ENCODE measurements around the gene PDE6A.
"Not testable (repeated sequence)": the region's sequence is repeated elsewhere in the genome, so short reads cannot be mapped to it uniquely, and the experiment has no call there.

PDE6A gene

DNA sequence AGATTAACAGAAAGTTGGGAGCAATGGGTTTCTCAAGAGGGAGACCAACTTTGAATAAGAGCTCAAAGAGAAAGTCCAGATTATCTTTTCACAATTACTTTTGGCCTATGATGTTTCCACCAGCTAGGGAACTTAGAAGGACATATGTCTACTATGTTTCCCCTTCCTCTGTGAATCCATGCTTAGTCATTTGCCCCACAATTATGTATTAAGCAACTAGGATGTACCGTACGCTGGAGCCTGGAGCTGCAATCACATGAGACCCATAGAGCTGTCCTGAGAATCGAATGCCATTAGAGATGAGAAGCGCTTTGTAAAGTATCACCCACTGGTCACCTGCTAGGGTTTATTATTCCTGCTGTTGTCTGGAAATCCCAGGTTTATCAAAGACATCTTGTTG lies 78.8 kb downstream of the PDE6A start:
- DNase-seq (ENCODE audit: low read depth in 2 of 2): no peak

GRCh38 chr5:149863830-149864229 lies 80.8 kb downstream of the PDE6A start:
- no peak for DNase-seq (ENCODE audit: low read depth in 2 of 2)

GRCh38 chr5:149863176-149863575 lies 81.4 kb downstream of the PDE6A start:
- no peak for DNase-seq (ENCODE audit: low read depth in 2 of 2)

GRCh38 chr5:149860801-149861322 lies 83.7 kb downstream of the PDE6A start:
- DNase-seq (ENCODE audit: low read depth in 2 of 2): no peak

DNA sequence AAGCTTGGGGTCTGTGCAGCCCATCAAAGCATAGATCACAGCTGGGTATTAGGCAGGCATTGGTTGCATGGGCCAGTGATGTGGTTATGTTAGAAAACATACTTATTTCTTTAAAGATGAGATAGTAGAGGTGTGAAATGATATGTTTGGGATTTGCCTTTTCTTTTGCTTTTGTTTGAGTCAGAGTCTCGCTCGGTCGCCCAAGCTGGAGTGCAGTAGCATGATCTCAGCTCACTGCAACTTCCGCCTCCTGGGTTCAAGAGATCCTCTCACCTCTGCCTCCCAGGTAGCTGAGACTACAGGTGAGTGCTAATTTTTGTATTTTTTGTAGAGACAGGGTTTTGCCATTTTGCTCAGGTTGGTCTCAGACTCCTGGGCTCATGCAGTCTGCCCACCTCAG lies 84.8 kb downstream of the PDE6A start:
- no peak for DNase-seq (ENCODE audit: low read depth in 2 of 2)

- not testable (repeated sequence) for DNase-seq (ENCODE audit: low read depth in 2 of 2)
Observed at GRCh38 chr5:149858481-149858880, 86.1 kb downstream of the PDE6A start.

GRCh38 chr5:149857499-149857898 lies 87.1 kb downstream of the PDE6A start:
- no peak for DNase-seq (ENCODE audit: low read depth in 2 of 2)

GRCh38 chr5:149855366-149855765 lies 89.2 kb downstream of the PDE6A start:
- DNase-seq (ENCODE audit: low read depth in 2 of 2): no peak

DNA sequence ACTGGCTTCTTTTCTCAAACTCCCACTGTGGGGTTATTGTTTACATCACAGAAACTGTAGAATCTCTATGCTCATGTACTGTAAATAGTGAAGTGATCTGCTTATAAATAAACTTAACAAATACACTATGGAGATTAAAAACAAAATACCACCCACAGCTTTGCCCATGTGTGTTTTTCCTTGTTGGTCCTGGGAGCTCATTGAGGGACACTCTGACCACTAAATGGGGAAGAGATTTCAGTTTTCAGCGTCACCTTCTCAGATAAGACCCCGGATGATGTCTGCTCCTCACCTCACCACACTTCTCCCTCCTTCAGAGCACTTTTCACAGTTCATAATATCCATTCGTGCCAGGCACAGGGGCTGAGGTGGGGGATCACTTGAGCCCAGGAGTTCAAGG lies 89.7 kb downstream of the PDE6A start:
- no peak for DNase-seq (ENCODE audit: low read depth in 2 of 2)

- DNase-seq (ENCODE audit: low read depth in 2 of 2): no peak
Observed at GRCh38 chr5:149853701-149854100, 90.9 kb downstream of the PDE6A start.

GRCh38 chr5:149853331-149853648 lies 91.3 kb downstream of the PDE6A start:
- no peak for DNase-seq (ENCODE audit: low read depth in 2 of 2)

DNA sequence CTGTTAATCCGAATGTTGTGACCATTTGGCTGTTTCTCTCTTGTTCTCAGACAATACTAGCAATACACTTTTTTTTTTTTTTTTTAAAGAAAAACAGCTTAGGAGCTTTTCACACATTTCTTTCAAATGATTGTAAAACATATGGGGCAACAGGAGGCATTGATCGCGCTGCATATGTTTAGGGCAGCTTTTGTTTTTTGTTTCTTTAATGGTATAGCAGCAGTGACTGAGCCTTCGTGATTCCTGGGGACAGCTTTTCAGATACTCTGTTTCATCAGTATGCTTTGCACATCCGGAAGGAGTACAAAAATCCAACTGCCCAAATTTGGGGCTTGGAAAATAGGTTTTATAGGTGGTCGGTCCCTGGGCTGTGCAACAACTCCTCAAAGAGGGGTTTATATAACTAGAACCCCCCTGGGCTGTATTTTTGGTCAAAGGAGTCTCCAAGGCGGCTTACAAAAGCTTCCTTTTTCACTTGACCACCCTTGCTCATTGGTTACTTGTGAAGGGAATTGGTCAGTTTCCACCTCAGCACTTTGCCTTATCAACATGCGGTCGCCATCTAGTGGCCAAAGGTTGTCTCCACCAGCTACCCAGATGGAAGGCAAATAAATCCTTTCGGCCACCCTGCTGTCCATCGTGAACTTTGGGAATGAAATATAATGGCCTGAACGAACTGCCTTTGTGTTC lies 91.8 kb downstream of the PDE6A start:
- peak; percentile 5 to 36 for DNase-seq (ENCODE audit: low read depth in 2 of 2)

DNA sequence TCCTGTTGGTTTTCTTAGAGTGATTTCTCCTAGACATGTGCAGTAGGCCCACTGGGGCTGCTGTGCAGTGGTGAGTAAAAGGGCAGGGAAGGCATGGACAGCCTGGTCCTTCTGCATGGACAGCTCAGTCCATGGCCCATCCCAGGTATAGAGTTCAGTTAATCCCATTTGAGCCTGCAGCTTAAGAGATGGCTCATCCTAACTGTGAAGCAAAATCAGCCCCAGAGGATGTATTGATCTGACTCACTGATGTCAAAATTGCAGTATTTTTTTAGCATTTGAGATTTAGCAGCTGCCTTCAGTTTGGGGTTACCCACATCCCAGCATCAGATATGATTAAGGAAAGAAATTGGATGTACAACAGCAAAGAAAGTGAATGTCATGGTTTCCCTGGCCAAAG lies 93.4 kb downstream of the PDE6A start:
- DNase-seq (ENCODE audit: low read depth in 2 of 2): no peak

- DNase-seq (ENCODE audit: low read depth in 2 of 2): no peak
Observed at GRCh38 chr5:149849966-149850910, 94.4 kb downstream of the PDE6A start.

DNA sequence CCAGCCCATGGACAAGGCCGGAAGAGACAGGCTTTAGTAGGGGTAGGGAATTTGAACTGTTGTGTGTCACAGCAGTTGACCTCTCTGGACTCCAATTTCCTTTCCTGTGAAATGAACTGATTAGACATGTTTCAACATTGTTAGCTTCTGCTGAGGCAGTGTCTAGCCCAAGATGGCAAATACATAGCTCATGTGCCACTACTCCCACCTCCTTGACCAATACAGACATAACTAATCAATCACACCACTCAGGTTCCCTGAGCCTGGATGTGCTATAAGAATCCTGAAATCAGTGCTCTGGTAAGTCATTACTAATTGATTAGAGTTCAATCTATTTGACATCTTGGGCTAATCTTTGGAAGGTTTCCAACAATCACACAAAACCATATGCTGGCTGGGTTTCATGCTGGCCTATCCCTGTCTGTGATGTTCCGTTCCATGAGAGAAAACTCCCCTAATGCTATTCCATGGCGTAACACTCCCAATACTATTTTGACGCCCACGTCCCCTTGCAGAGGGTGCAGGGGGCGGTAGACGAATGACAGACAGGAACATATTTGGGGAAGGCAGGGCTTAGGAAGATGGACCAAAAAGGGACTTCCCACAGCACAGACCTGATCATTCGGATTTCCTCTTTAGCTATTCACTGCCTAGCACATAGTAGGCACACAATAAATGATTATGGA lies 95.2 kb downstream of the PDE6A start:
- no peak for DNase-seq (ENCODE audit: low read depth in 2 of 2)

GRCh38 chr5:149847611-149848010 lies 97.0 kb downstream of the PDE6A start:
- no peak for DNase-seq (ENCODE audit: low read depth in 2 of 2)

GRCh38 chr5:149846021-149846420 lies 98.6 kb downstream of the PDE6A start:
- no peak for DNase-seq (ENCODE audit: low read depth in 2 of 2)

- no peak for DNase-seq (ENCODE audit: low read depth in 2 of 2)
Observed at GRCh38 chr5:149845601-149846000, 99.0 kb downstream of the PDE6A start.

- no peak for DNase-seq (ENCODE audit: low read depth in 2 of 2)
Observed at GRCh38 chr5:149841851-149842793, 102.5 kb downstream of the PDE6A start.

DNA sequence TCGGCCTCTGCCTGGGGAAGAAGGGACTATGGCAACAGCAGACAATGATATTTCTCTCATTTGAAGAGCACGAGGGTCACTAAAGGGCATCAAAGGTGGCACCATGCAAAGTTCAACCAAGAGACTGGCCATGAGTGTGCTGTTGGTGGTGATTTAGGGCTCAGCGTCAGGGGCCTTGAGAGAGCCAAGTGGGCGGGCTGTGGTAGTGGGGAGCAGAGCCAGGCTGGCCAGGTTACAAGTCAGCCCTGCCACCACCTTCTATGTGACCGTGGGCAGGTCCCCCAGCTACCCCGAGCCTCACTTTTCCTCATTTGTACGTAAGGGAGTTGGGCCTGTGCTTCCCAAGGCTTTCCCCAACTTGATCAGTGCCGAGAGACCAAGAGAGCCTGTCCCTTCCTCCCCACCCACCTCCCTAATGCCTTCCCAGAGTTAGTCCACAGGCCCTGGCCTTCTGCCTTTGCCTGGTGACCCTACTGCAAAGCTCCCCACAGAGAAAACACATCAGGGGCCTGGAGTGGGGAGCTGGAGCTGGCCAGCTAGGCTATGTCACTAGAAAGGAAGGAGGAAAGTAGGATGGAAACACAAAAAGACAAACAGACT lies 104.3 kb downstream of the PDE6A start:
- no peak for DNase-seq (ENCODE audit: low read depth in 2 of 2)

DNA sequence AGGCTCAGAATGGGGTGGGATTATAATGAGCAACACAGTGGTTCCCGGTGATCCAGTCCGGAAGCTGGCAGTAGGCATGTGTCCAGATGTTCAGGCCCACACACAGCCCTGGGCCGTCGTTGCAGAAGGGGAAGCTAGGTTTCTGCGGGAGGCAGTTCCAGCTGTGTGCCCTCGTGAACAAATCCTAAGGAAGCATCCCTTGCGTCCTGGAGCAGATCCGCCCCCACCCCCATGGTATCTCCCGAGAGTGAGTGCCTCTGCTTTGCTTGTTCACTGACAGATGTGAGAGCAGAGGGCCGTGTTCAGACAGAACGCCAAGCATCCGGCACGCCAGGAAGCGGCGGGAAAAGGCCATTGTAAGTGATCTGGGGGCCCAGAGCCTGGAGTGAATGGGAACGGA lies 104.8 kb downstream of the PDE6A start:
- no peak for DNase-seq (ENCODE audit: low read depth in 2 of 2)

All from stimulated activated CD4-positive, alpha-beta T cell treated with anti-CD3 and anti-CD28 coated beads, Interleukin-15, amount 100 ng/mL, for 48 hours (primary cell).